DOHH2 (cell line): Measurements from ENCODE around the gene CCDC85C.

Experiments
- EZH2phosphoT487 ChIP-seq: fragments of 200-600 bp; sonication (generic); IDR thresholded peaks from 2 replicates; pipeline ENCODE4 v1.6.1; 2017; ENCODE audit warnings: borderline replicate concordance, mild to moderate bottlenecking, antibody characterized with exemption, low read length, moderate library complexity, mixed read lengths
- TF ChIP-seq, protein P1 (sequence below): fragments of 200-600 bp; sonication (generic); IDR thresholded peaks from one replicate; pipeline ENCODE4 v1.5.1; 2014; ENCODE audit warnings: antibody characterized with exemption, mild to moderate bottlenecking, low read depth, low read length; ENCODE audit not compliant: poor library complexity, severe bottlenecking

DNA sequence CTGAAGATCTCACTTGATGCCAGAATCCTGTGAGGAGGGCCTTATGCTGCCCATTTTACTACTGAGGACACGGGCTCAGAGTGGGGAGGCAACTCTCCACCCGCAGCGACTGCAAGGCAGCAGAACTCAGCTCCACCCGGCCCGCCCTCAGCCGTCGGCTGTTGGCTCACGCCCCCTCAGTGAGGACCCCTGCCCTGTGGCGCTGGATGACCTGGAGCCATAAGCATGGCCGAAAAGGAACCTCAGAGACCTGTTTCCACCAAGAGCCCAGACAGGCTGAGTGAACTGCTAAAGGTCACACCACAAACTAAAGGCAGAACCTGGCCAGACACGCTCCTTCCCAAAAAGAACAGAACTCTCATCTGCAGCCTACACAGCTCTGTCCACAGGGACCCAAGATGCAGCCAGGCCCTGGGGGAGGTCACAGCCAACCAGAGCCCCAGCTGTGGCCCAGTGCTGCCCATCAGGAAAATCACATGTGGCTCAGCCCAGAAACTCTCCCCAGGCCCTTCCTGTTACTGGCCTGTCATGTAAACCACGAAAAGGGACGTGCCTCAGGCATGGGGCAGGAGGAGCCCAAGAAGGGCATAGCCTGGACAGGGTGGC lies 90.0 kb downstream of the CCDC85C start:
- TF ChIP-seq, protein P1, sequence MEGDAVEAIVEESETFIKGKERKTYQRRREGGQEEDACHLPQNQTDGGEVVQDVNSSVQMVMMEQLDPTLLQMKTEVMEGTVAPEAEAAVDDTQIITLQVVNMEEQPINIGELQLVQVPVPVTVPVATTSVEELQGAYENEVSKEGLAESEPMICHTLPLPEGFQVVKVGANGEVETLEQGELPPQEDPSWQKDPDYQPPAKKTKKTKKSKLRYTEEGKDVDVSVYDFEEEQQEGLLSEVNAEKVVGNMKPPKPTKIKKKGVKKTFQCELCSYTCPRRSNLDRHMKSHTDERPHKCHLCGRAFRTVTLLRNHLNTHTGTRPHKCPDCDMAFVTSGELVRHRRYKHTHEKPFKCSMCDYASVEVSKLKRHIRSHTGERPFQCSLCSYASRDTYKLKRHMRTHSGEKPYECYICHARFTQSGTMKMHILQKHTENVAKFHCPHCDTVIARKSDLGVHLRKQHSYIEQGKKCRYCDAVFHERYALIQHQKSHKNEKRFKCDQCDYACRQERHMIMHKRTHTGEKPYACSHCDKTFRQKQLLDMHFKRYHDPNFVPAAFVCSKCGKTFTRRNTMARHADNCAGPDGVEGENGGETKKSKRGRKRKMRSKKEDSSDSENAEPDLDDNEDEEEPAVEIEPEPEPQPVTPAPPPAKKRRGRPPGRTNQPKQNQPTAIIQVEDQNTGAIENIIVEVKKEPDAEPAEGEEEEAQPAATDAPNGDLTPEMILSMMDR, result no peak
- TF ChIP-seq EZH2phosphoT487, result no peak
